ENCODE measurements around the gene ZNF48. TPM values are rescaled to one million over a fixed set of nuclear protein-coding genes. Genes with fewer than 3 reads are reported as not detected.
A peak's percentile ranks its signal among the peaks of the same experiment; 100 is the strongest.

Gene ZNF48
- total RNA-seq, 1 donor from 2014 or later, result 12.6 TPM

DNA sequence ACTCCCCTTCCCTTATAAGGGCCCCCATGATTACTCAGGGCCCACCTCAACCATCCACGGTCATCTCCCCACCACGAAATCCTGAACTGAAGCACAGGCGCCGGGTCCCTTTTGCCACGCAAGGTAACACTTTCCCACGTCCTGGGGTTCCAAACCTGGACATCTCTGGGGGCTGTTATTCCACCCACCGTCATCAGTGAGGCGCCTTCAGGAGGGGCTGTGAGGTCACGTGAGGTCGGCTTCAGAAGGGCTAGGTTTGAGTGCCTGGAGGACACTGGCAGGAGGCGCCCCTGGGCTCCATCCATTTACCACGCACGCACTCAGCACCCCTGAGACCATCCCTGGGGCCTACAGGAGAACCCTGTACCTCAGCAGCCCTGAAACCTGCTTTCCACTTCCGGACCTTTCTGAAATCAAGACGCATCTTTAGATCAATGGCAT is 44.2 kb upstream of the ZNF48 start:
- DNase-seq (ENCODE audit: low read depth), result no peak
- H3K4me3 ChIP-seq (ENCODE audit: low read depth, low read length), result no peak overlapping the region
- TF ChIP-seq, protein P1, sequence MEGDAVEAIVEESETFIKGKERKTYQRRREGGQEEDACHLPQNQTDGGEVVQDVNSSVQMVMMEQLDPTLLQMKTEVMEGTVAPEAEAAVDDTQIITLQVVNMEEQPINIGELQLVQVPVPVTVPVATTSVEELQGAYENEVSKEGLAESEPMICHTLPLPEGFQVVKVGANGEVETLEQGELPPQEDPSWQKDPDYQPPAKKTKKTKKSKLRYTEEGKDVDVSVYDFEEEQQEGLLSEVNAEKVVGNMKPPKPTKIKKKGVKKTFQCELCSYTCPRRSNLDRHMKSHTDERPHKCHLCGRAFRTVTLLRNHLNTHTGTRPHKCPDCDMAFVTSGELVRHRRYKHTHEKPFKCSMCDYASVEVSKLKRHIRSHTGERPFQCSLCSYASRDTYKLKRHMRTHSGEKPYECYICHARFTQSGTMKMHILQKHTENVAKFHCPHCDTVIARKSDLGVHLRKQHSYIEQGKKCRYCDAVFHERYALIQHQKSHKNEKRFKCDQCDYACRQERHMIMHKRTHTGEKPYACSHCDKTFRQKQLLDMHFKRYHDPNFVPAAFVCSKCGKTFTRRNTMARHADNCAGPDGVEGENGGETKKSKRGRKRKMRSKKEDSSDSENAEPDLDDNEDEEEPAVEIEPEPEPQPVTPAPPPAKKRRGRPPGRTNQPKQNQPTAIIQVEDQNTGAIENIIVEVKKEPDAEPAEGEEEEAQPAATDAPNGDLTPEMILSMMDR (conservative IDR thresholded peaks at IDR 0.05; ENCODE audit: low read depth, low read length), result no peak

DNA sequence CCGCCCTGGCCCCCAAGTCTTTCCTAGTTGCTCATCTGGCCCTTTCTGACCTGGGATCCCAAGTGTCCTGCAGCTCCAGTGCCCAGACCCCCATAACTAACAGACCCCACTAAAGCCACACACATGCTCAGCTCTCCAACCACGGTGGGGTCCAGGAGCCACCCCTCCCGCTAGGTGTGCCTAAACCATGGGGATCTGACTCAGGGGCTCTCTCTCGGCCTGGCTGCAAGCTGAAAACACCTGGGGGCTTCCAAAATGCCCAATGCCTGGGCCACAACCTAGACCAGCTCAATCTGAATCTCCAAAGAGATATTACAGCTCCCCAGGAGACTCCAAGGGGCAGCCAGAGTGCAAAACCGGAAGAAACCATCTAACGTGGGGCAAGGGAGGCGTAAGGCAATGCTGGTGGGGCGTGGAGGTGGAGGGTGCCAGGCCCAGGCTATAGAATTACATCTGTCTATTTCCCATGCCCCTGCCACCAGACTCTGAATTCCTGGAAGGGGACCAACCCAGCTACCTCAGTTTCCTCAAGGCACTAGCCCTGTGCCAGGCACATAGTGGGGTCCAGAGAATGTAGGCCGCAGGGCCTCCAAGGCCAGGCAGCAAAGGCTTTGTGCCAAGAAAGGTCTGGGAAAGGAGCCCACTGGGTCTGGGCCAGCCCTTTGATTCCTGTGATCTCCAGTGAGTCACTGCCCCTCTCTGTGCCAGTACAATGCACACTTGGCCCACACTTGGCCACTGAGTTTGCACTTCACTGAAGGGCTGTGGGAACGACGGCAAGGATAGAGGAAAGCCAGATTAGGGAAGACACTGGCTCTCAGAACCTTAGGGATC is 43.4 kb upstream of the ZNF48 start:
- DNase-seq (ENCODE audit: low read depth), result peak; percentile 68
- no peak overlapping the region for H3K4me3 ChIP-seq (ENCODE audit: low read depth, low read length)
- TF ChIP-seq, protein P1 (conservative IDR thresholded peaks at IDR 0.05; ENCODE audit: low read depth, low read length), result no peak

DNA sequence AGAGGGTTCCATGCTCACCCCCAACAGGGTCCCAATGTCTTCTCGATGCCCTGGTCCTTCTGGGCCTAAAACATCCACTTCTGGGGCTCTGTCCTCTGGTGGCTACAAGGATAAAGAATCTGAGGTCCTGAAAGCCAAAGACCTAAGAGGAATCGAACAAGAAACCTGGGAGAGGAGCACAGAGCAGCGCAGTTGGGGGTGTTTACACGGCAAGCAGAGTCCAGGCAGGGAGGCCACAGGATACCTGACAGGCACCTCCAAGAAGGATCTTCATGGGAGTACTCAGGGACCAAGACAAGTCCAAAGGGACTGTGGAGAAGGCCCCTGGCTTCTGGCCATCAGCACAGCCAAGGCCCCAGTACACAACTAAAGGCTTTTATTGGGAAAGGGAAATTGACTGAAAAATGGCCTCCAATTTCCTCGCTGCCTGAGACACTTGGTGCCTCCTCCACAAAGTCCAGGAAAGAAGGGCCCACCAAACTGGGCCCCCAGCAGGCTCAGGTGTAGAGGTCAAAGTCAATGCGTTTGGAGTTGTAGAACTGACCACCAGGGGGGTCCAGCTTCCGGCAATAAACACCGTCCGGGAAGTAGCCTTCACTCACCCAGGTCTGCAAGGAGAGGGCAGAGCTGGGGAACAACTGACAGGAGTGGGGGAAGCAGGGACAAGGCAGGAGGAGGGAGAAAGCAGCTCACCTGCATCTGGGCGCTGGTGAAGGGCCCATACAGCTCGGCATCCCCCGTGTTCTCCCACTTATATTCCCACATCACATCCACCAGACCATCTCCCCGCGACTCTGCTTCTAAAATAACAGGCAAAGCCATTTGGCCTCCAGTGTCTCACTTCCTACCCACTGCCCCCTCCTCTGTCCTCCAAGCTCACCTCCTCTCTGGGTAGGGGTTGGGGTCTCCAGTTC is 42.5 kb upstream of the ZNF48 start:
- no peak for DNase-seq (ENCODE audit: low read depth)
- H3K4me3 ChIP-seq (ENCODE audit: low read depth, low read length), result no peak overlapping the region
- TF ChIP-seq, protein P1 (conservative IDR thresholded peaks at IDR 0.05; ENCODE audit: low read depth, low read length), result peak; percentile 37

DNA sequence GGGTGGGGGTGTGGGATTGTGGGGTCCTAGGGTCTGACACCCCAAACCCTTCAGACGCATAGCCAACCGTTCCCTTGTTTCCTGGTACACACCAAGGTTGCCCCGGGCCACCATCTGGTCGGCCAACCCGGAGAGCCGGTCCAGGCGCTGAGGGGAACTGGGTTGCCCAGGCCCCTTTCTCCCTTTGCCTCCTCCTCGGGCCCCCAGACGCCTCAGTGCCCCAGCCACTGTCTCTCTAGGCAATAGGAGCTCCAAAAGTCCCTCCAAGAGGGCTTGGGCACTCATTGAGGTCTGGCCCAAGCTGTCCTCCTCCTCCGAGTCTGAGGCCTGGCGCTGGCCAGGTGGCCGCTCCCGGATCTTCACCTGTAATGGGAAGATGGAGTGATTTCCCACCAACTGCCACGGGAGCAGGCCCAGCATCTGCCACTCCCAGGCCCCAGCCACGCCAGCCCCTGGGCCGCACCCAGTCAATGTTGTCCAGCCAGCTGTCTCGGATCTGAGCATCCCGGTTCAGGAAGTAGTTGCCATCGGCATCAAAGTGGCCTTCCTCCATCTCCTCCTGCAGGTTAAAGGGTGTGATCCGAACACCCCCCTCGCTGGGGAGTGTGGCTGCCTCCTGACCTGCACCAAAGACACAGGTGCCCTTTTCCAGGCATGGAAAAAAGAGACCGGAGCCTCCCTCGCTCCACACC is 41.6 kb upstream of the ZNF48 start:
- H3K4me3 ChIP-seq (ENCODE audit: low read depth, low read length), result peak overlapping the region; percentile 85
- DNase-seq (ENCODE audit: low read depth), result no peak
- TF ChIP-seq, protein P1 (conservative IDR thresholded peaks at IDR 0.05; ENCODE audit: low read depth, low read length), result no peak

DNA sequence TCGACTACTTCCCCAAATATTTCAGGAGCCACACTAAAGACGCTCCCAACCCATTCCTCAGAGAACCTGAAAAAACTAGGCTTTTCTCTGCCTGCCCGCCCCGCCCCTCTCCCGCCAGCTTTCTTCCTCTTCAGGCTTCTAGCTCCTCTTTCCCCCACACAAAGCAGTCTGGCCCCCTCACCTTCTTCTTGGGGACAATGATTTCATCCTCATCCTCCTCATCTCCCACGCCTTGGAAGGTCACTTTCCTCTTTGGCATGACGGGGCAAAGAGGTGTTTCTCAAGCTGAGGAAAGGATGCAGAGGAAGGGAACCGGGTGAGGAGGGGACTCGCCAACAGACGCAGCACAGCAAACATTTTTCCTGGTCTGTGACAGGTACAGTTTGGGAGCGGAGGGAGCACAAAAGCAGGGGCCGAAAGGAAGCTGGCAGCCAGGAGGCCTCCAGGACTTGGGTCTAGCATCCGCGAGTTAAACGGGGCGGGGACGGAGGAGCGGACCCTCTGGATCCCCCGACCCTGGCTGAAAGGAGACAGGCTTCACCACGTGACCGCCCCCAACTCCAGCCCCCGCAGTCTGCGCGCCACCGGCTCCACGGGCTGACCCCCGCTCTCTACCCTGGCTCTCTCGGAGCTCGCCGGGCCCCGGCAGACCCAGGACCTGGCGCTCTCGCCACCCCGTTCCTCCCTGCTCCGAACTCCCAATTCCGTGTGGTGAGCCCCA is 40.6 kb upstream of the ZNF48 start:
- TF ChIP-seq, protein P1 (conservative IDR thresholded peaks at IDR 0.05; ENCODE audit: low read depth, low read length), result no peak
- no peak for DNase-seq (ENCODE audit: low read depth)
- H3K4me3 ChIP-seq (ENCODE audit: low read depth, low read length), result peak overlapping the region; percentile 85

Data from epithelial cell of proximal tubule (primary cell).